Fibroblast of upper back skin (primary cell): Measurements from ENCODE around the gene ALB.
"Not testable (repeated sequence)": the region's sequence is repeated elsewhere in the genome, so short reads cannot be mapped to it uniquely, and the experiment has no call there.

Experiments used
- DNase-seq: peaks from one replicate; pipeline ENCODE4 v3.0.0-alpha.2; 2013

The ALB gene

DNA sequence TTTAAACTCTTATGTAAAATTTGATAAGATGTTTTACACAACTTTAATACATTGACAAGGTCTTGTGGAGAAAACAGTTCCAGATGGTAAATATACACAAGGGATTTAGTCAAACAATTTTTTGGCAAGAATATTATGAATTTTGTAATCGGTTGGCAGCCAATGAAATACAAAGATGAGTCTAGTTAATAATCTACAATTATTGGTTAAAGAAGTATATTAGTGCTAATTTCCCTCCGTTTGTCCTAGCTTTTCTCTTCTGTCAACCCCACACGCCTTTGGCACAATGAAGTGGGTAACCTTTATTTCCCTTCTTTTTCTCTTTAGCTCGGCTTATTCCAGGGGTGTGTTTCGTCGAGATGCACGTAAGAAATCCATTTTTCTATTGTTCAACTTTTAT is at the start of gene ALB:
Gene ALB, plus strand, starts transcription at position 246 of the 400 bp plus-strand sequence. Its CDS starts 41 bp downstream, at position 287.
- DNase-seq: no peak

DNA sequence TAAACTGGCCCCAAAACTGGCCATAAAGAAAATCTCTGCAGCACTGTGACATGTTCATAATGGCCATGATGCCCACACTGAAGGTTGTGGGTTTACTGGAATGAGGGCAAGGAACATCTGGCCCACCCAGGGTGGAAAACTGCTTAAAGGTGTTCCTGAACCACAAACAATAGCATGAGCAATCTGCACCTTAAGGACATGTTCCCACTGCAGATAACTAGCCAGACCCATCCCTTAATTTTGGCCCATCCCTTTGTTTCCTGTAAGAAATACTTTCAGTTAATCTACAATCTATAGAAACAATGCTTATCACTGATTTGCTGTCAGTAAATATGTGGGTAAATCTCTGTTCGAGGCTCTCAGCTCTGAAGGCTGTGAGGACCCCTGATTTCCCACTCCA is 46.9 kb upstream of the ALB start:
- not testable (repeated sequence) for DNase-seq

DNA sequence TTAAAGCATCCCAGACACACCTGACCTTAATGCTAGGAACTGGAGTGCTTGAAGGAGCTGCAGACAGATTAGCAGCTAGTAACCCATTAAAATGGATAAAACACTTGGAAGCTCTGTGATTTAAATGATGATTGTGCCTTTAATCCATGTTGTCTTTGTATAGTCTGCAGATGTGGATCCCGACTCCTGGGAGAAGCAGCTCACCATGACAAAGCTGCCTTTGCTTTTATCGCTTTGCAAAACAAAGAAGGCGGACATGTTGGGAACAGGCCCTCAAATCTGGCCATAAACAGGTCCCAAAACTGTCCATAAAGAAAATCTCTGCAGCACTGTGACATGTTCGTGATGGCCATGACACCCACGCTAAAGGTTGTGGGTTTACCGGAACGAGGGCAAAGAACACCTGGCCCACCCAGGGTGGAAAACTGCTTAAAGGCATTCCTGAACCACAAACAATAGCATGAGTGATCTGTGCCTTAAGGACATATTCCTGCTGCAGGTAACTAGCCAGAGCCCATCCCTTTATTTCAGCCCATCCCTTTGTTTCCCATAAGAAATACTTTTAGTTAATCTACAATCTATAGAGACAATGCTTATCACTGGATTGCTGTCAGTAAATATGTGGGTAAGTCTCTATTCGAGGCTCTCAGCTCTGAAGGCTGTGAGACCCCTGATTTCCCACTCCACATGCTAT is 34.4 kb upstream of the ALB start:
- not testable (repeated sequence) for DNase-seq

DNA sequence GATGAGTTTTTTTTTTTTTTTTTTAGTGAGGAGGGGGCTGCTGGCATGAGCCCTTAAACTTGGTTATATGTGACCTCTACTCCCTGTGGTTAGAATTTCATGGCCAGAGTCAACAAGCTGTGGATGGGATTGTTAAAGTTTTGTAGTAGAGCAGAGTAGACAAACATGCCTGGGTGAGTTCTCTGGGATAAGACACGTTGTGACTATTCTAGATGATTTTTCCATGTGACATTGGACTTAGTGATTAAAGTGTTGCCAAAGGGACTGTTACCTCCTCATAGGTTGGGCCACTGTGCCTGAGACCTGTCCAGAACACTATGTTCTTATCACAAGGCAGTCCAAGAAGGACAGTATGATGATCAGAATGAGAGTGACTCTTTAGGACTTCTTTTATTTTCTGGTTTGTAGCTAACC is 28.8 kb upstream of the ALB start:
- no peak for DNase-seq

DNA sequence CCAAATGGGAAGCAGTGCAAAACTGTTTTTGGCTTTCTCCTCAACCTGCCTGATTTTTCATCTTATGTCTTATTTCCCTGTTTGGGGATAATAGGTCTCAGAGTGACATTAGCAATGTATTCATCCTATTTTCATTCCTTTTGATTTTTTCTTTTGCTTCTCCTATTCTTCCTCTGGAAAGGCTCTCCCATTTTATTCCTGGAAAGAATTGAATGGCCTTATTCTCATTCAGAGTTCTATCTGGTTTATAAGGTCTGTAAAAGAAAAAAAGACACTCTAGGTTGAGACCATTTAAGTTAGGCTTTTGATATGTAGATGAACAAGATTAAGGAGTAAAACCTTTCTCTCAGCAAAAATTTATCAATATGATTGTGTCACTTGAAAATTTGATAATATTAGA is 27.8 kb upstream of the ALB start:
- no peak for DNase-seq

DNA sequence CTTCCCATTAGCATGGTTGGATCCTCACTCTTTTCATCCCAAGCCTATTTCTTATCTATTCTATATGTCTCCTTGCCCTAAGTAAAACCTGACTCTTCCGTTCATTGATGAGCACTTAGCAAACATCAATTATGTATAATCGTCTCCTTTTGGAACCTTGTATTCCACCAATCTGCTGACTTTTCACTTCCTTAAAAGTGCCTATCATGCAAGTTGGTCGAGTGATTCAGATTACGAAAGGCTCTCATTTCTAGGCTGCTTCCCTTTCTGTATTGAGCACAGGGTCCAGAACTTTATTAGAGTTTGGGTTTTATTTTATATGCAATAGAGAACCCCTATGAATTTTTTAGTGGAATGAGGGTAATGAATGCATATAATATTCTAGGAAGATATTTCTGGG is 27.1 kb upstream of the ALB start:
- DNase-seq: no peak

DNA sequence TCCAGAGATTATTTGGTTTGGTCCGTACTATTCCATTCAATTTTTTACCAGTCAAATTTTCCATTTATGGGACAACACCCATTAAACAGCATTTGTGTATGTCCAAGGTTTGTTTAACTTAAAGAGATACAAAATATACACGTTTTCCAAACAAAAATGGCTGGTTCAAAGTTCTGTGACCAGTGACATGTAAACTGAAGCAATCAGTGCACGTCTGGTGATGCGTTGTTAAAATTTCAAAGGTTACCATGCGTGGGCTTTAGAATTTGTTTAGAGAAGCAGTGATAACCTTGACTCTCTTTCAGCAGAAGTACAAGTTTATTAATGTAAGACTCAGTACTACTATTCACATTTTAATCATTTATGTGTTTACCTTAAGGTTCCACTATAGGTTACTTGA is 25.2 kb upstream of the ALB start:
- no peak for DNase-seq

DNA sequence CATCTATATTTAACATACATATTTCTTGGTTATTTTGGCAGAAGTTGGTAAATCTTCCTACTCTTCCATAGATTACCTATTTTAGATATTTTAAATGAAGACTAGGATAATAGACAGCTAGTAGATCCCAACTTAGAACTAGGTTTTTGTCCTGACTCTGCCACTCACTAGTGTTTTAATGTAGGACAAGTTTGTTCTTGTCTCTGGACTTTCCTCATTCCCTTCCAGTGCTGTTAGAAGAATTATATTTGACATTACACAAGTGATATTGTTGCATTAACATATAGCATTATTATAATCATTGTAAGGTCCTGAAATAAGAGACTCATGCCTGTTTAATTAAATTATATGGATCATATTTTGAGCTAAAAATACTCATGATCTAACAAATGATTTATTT is 24.1 kb upstream of the ALB start:
- no peak for DNase-seq

DNA sequence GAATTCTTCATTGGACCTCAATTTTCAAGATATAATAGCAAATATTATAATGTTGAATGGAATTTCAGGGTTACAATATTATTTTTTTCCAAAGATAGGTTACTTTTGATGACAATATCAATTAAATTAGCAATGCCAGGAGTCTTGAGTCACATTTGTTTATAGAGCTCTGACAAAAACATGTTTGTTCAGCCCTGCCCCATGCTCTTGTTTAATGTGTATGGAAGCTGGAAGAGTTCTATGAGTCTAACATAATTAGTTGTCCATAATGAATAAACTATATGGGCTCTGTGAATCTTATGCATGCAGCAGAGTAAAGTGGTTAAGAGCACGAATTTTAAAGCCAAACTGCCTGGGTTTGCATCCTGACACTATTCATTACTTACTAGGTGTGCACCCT is 22.9 kb upstream of the ALB start:
- DNase-seq: no peak

DNA sequence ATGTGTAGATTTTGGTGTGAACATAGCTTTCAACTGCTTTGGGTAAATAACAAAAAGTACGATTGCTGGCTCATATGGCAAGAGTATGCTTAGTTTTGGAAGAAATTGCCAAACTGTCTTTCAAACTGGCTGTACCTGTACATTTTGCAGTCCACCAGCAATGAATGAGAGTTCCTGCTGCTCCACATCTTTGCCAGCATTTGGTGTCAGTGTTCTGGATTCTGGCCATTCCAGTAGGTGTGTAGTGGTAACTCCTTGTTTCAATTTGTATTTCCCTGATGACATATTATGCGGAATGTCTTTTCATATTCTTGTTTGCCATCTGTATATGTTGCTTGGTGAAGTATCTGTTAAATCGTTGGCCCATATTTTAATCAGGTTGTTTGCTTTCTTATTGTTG is 20.6 kb upstream of the ALB start:
- DNase-seq: no peak

DNA sequence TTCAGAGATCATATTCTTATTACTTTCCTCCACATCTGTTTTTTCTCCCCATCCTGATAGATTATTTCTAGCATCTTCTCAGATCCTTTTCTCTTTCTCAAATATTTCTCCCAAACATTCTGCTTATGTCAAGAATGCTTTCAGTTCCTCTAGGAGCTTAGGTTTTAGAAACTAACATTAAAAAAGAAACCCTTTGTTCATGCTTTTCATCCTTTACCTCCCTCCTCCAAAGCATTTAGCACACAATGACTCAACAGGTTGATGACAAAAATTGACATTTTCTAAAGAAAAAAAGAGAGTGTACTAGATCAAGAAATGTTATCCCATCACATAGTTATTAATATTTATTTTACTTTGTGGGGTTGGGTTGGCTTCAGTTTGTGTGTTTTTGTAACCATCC is 16.5 kb upstream of the ALB start:
- no peak for DNase-seq

DNA sequence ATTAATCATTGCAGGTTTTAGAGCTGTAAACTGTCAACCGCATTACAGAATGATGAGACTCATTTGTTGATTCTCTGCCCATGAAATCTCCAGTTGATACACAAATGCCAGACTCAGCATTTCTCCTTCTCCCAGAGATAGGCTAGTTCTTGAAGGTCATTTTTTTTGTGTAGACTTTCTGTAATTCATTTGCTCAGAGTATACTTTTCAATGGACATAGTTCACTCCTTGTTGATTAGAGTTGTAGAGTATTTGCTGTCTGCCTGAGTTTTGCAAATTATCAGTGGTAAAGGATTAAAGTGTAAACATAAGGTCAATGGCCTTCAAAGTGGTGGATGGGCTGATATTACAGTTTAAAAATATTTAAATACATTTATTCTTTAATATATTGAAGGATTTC is 15.2 kb upstream of the ALB start:
- no peak for DNase-seq

DNA sequence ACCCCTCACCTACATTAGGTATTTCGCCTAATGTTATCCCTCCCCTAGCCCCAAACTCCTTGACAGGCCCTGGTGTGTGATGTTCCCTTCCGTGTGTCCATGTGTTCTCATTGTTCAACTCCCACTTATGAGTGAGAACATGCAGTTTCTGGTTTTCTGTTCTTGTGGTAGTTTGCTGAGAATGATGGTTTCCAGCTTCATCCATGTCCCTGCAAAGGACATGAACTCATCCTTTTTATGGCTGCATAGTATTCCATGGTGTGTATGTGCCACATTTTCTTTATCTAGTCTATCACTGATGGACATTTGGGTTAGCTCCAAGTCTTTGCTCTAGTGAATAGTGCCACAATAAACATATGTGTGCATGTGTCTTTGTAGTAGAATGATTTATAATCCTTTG is 14.4 kb upstream of the ALB start:
- DNase-seq: not testable (repeated sequence)

DNA sequence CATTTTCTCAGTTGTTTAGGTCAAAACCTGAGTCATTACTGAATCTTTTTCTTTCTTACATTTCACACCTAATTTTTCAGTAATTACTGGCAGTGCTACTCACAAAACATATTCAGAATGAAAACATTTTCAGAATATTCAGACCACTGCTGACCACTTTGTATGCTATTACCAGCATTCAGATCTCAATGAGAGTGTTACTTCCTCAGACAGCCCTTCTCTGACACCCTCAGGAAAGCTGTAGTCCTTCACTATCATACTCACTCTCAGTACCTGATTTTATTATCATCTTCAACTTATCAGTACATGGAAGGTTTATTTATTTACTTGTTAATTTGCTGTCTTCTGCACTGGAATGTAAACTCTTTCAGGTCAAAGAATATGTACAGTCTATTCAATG is 12.3 kb upstream of the ALB start:
- no peak for DNase-seq

DNA sequence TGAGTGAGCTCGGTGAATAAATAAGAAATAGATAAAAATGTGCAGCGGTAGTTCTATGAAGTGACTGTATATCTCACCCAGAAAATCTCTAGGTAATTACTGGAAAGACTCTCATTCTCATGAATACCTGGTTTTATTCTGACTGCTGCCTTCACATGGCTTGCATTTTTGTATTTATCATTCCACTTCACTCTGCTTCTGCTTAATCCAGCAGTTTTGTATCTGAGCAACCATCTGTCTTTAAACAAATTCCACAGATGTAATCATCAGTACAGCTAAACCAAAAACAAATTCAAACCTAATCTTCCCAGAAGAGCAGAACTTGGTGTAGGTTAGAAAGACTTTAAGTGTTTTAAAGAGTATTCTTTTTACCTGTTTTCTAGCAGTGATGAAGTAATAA is 11.2 kb upstream of the ALB start:
- no peak for DNase-seq

DNA sequence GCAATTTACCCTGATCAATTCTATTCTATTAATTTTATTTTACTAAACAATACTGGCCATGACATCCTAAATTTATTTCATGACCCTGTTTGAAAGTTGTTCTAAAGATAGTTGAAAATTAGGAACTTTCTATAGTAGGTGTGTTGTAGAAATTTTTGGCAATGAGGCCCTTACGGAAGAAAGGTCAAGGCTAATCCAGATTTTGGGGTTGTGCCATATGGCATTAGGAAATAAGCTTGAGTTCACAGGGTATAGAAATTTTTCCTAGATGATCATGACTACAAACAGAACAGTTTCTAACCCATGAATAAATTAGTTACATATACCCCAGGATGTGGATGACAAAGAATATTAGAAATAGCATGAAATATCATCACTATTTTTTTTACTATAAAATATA is 7.8 kb upstream of the ALB start:
- no peak for DNase-seq

DNA sequence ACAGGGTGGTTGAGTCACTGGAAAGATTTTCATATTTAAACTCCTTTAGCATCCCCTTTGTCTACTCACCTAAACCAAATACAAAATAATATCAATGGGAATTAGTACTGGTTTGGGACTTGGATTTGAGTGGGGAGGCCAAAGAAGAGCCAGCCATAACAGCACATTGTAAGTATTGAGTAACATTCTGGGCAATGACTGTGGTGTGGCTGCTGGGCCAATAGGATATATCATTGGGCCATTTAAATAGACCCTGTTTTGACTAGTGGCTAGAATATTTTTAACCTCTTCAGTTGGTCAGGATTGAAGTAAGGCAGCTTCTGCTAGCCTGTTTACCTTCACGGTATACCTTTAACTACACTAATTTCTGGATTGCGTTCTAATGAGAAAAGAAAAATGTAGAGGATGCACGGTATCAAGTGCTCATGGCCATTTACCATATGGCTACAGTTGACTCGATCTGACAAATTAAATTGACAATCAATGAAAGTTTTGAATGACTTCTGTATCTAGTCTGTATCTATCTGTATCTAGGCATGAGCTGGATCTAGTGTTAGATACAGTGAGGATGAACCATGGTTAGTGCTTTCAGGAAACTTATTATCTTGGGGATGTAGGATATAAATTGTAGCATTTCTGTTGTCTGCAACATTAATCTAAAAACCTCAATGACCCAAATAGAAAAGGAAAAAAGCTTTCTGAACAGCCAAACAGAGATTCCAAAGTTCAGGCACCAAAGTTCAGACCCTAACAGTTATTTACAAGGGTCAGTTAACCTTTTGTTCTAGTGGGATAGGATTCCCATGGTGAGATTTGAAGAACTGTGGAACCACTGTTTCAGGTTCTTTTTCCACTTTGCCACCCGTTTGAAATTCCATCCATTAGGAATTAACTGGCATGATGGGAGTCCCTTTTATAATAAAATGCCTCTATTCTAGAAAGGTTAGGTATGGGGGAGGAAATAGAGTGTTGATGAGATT is 6.8 kb upstream of the ALB start:
- DNase-seq: no peak

DNA sequence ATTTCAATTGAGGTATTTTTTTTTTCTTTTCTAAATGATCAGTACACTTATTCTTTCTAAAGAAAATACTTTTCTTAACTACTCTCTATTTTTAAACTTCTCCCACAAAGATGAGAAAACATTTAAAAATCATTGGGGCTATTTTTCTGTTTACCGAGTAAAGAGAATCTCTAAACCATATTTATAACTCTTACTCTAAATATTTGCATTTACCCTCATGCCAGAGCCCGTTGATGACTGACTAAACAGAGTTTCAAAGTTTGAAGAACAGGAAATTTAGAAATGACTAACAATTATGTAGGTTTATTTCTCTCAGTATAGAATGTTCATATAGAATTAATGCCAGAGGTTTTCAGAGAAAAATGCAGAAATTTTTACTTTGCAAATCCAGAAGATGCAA is 2.7 kb upstream of the ALB start:
- DNase-seq: no peak

DNA sequence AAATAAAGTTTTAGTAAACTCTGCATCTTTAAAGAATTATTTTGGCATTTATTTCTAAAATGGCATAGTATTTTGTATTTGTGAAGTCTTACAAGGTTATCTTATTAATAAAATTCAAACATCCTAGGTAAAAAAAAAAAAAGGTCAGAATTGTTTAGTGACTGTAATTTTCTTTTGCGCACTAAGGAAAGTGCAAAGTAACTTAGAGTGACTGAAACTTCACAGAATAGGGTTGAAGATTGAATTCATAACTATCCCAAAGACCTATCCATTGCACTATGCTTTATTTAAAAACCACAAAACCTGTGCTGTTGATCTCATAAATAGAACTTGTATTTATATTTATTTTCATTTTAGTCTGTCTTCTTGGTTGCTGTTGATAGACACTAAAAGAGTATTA is 370 bp downstream of the ALB start:
- DNase-seq: no peak

DNA sequence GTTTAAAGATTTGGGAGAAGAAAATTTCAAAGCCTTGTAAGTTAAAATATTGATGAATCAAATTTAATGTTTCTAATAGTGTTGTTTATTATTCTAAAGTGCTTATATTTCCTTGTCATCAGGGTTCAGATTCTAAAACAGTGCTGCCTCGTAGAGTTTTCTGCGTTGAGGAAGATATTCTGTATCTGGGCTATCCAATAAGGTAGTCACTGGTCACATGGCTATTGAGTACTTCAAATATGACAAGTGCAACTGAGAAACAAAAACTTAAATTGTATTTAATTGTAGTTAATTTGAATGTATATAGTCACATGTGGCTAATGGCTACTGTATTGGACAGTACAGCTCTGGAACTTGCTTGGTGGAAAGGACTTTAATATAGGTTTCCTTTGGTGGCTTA is 1.1 kb downstream of the ALB start:
- DNase-seq: no peak

DNA sequence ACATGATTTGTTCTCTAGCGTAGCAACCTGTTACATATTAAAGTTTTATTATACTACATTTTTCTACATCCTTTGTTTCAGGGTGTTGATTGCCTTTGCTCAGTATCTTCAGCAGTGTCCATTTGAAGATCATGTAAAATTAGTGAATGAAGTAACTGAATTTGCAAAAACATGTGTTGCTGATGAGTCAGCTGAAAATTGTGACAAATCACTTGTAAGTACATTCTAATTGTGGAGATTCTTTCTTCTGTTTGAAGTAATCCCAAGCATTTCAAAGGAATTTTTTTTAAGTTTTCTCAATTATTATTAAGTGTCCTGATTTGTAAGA is 2.4 kb downstream of the ALB start:
- no peak for DNase-seq

DNA sequence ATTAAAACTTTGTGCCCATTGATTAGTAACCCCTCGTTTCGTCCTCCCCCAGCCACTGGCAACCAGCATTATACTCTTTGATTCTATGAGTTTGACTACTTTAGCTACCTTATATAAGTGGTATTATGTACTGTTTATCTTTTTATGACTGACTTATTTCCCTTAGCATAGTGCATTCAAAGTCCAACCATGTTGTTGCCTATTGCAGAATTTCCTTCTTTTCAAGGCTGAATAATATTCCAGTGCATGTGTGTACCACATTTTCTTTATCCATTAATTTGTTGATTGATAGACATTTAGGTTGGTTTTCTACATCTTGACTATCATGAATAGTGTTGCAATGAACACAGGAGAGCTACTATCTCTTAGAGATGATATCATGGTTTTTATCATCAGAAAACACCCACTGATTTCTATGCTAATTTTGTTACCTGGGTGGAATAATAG is 3.2 kb downstream of the ALB start:
- DNase-seq: no peak

DNA sequence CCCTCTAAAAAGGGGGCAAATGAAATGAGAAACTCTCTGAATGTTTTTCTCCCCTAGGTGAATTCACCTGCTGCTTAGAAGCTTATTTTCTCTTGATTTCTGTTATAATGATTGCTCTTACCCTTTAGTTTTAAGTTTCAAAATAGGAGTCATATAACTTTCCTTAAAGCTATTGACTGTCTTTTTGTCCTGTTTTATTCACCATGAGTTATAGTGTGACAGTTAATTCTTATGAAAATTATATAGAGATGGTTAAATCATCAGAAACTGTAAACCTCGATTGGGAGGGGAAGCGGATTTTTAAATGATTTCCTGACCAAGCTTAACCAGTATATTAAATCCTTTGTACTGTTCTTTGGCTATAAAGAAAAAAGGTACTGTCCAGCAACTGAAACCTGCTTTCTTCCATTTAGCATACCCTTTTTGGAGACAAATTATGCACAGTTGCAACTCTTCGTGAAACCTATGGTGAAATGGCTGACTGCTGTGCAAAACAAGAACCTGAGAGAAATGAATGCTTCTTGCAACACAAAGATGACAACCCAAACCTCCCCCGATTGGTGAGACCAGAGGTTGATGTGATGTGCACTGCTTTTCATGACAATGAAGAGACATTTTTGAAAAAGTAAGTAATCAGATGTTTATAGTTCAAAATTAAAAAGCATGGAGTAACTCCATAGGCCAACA is 4.2 kb downstream of the ALB start:
- DNase-seq: no peak
